MCF 10A (cell line): ENCODE measurements around the gene ADAMTS16. TPM values are rescaled to one million over a fixed set of nuclear protein-coding genes. Genes with fewer than 3 reads are reported as not detected.

Experiments
- BruUV-seq: library from RNA; stranded (reverse); fragments of 400-500 nt; replicated peaks from 2 replicates; lab custom pipeline; 2021; lab: Mats Ljungman, UMichigan
- CTCF ChIA-PET: fragments of 300-600 bp; sonication (Branson Sonifier 250); formaldehyde crosslinking; extraction: SDS; loops from one replicate; lab custom pipeline; 2021; ENCODE audit warnings: antibody characterized with exemption, inconsistent platforms; lab: Yijun Ruan, JAX
- POLR2A ChIA-PET: fragments of 300-600, 350-650 bp; sonication (Branson Sonifier 250); formaldehyde crosslinking; extraction: SDS; loops from one replicate; lab custom pipeline; 2020; ENCODE audit warnings: antibody characterized with exemption, inconsistent platforms; lab: Yijun Ruan, JAX
- DNase-seq: peaks from one replicate; pipeline ENCODE4 v3.0.0-alpha.2; 2018; ENCODE audit not compliant: unreplicated experiment
- H3K27ac Mint-ChIP-seq: one replicate; pipeline ENCODE4 v1.8.0; 2022; ENCODE audit warnings: mild to moderate bottlenecking, low read depth, mixed read lengths; ENCODE audit not compliant: unreplicated experiment
- H3K27me3 Mint-ChIP-seq: one replicate; pipeline ENCODE4 v1.8.0; 2022; ENCODE audit warnings: mixed read lengths; ENCODE audit not compliant: insufficient read depth, unreplicated experiment
- H3K36me3 Mint-ChIP-seq: one replicate; pipeline ENCODE4 v1.8.0; 2022; ENCODE audit warnings: mild to moderate bottlenecking, moderate library complexity, mixed read lengths; ENCODE audit not compliant: insufficient read depth, unreplicated experiment
- H3K4me1 Mint-ChIP-seq: one replicate; pipeline ENCODE4 v1.8.0; 2022; ENCODE audit warnings: mixed read lengths; ENCODE audit not compliant: insufficient read depth, unreplicated experiment
- H3K4me3 Mint-ChIP-seq: one replicate; pipeline ENCODE4 v1.8.0; 2022; ENCODE audit warnings: mild to moderate bottlenecking, moderate library complexity, mixed read lengths; ENCODE audit not compliant: unreplicated experiment
- H3K9me3 Mint-ChIP-seq: one replicate; pipeline ENCODE4 v1.8.0; 2022; ENCODE audit warnings: mixed read lengths; ENCODE audit not compliant: unreplicated experiment
- intact Hi-C: fragments of 100-400 bp; cut with micrococcal nuclease; formaldehyde crosslinking; loops from 2 replicates; pipeline ENCODE4 v1.14.1; 2022
- total RNA-seq: library from RNA; stranded (reverse); gene quantifications from 2 replicates; pipeline ENCODE4 v1.2.3, GENCODE V29; 2022
- TF ChIP-seq, protein P1 (sequence below): fragments of 200-600 bp; IDR thresholded peaks from one replicate; pipeline ENCODE4 v1.8.0; 2022; ENCODE audit warnings: antibody characterized with exemption, mild to moderate bottlenecking; ENCODE audit not compliant: unreplicated experiment

The ADAMTS16 gene
- total RNA-seq, 1 experiment from 2014 or later = not detected

DNA sequence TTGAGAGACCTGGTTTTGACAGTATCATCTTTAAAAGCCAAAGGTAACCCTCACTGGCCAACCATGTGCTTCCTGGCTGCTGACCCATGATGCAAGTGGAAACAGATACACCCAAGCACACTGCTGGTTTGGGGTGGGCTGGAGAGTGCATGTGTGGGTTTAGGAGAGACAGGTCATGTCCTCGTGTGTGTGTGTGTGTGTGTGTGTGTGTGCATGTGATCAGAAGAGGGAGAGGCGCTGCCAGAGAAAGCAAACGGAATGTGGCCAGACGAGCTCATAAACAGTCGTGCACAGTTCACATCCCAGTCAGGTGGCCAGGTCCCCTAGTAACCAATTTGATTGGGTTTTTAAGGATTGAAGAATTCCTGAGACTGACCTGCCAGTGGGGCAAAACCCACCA is 169.5 kb downstream of the ADAMTS16 start:
- H3K4me3 Mint-ChIP-seq = no peak overlapping the region
- TF ChIP-seq, protein P1, sequence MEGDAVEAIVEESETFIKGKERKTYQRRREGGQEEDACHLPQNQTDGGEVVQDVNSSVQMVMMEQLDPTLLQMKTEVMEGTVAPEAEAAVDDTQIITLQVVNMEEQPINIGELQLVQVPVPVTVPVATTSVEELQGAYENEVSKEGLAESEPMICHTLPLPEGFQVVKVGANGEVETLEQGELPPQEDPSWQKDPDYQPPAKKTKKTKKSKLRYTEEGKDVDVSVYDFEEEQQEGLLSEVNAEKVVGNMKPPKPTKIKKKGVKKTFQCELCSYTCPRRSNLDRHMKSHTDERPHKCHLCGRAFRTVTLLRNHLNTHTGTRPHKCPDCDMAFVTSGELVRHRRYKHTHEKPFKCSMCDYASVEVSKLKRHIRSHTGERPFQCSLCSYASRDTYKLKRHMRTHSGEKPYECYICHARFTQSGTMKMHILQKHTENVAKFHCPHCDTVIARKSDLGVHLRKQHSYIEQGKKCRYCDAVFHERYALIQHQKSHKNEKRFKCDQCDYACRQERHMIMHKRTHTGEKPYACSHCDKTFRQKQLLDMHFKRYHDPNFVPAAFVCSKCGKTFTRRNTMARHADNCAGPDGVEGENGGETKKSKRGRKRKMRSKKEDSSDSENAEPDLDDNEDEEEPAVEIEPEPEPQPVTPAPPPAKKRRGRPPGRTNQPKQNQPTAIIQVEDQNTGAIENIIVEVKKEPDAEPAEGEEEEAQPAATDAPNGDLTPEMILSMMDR = no peak
- no peaks in the 10 kb centered on the region for H3K9me3 Mint-ChIP-seq
- H3K27ac Mint-ChIP-seq = no peak overlapping the region
- H3K4me1 Mint-ChIP-seq = no peaks in the 10 kb centered on the region
- H3K36me3 Mint-ChIP-seq = no peaks in the 10 kb centered on the region
- intact Hi-C loops = no loop called here
- DNase-seq = no peak
- CTCF ChIA-PET = no interaction called here
- BruUV-seq = no TSS peak
- POLR2A ChIA-PET = no interaction called here
- no peaks in the 10 kb centered on the region for H3K27me3 Mint-ChIP-seq

DNA sequence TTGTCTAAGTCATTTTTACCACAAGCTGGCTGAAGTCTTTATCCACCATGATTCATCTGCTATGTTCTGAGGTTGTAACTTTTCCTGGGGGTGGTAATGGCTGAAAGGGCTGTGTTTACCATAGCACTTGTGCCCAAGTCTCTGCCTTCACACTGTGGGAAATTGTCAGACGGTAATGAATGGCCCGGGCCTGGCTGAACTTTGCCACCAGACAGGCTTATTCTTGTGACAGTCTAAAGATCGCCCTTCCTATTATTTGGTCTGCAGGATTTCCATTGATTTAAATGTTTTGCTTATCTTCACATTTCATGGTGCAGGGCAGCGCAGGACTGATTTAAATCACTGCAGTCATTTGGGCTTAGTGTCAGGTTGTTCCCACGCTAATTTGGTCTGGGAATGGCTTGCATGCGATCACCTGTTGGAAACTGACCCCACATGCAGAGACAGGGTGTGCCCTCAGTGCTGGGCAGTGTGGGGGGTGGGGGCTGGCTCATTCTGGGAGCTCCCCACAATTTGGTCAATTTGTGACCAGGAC is 173.0 kb downstream of the ADAMTS16 start:
- H3K4me3 Mint-ChIP-seq = no peak overlapping the region
- ChIA-PET POLR2A (no interaction called here), CTCF (no interaction called here)
- no peaks in the 10 kb centered on the region for H3K9me3 Mint-ChIP-seq
- BruUV-seq = no TSS peak
- no peaks in the 10 kb centered on the region for H3K4me1 Mint-ChIP-seq
- TF ChIP-seq, protein P1 = no peak
- H3K27me3 Mint-ChIP-seq = no peaks in the 10 kb centered on the region
- H3K27ac Mint-ChIP-seq = no peak overlapping the region
- intact Hi-C loops = no loop called here
- no peak for DNase-seq
- H3K36me3 Mint-ChIP-seq = no peaks in the 10 kb centered on the region

DNA sequence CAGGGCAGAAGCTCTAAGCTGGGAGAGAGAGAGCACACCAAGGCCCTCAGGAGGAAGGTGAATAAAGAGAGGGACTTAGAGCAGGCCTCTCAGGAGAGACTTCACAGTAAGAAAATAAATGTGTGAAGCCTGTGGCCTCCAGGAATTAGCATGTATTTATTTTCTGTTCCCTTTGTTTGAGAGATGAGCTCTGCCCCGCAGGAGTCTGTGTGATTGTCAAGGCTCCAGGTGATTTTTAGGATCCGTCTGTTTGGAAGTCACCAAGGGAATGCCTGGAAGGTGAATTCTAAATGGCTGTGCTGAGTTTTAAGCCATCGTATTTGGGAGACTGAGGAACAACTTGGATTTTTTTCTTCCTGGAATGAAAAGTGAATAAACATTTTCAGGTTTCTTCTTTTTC is 174.0 kb downstream of the ADAMTS16 start:
- POLR2A ChIA-PET = no interaction called here
- H3K36me3 Mint-ChIP-seq = no peaks in the 10 kb centered on the region
- CTCF ChIA-PET = no interaction called here
- H3K27ac Mint-ChIP-seq = no peak overlapping the region
- intact Hi-C loops = no loop called here
- DNase-seq = no peak
- TF ChIP-seq, protein P1 = no peak
- no peaks in the 10 kb centered on the region for H3K27me3 Mint-ChIP-seq
- no peaks in the 10 kb centered on the region for H3K9me3 Mint-ChIP-seq
- no TSS peak for BruUV-seq
- no peaks in the 10 kb centered on the region for H3K4me1 Mint-ChIP-seq
- H3K4me3 Mint-ChIP-seq = no peak overlapping the region

DNA sequence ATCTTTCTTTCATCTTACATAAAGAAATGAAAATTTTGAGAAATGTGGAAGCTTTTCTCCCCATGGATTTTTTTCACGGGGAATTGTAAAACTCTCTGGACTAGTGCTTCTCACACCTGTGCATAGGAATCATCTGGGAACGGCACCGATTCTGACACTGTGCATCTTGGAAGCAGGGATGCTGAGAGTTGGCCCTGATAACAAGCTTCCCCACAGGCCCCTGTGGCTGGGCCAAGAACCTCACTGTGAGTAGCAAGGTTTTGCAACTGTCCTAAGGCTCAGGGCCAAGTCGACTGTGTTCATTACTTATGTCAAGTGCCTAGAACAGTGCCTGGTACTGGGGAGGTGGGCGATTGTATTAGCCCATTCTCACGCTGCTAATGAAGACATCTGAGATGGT is 174.5 kb downstream of the ADAMTS16 start:
- Mint-ChIP-seq H3K27ac (no peak overlapping the region), H3K4me1 (no peaks in the 10 kb centered on the region), H3K27me3 (no peaks in the 10 kb centered on the region), H3K36me3 (no peaks in the 10 kb centered on the region), H3K9me3 (no peaks in the 10 kb centered on the region), H3K4me3 (no peak overlapping the region)
- TF ChIP-seq, protein P1 = no peak
- no peak for DNase-seq
- no TSS peak for BruUV-seq
- ChIA-PET CTCF (no interaction called here), POLR2A (no interaction called here)
- intact Hi-C loops = no loop called here
